ENCODE data around the gene OR2H1.
"Not testable (repeated sequence)": the region's sequence is repeated elsewhere in the genome, so short reads cannot be mapped to it uniquely, and the experiment has no call there.

OR2H1 gene

DNA sequence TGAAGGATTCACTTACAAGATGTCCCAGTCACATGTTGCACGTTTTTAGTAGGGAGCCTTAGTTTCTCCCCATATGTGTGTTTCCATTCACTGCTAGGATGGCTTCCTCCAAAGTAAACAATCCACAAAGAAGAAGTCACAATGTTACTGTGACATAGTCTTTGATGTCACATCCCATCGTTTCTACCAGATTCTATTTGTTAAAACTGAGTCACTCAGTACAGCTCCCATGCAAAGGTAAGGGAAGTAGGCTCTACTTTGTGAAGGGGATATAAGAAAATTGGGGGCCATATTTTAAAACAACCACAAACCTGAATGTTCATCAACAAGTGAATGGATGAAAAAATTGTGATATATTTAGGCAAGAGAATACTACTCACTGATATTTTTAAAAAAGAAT lies at the start of gene OR2H1, which contains the start of gene OR11A1:
OR2H1 (plus strand) TSS at position 185 of the 400 bp plus-strand sequence. CDS start 4,615 bp downstream, outside the sequence.
OR11A1 (minus strand) TSS at position 101 of the 400 bp plus-strand sequence. CDS start 29,430 bp downstream, outside the sequence.
- DNase-seq (ENCODE audit: low read depth in 2 of 2) = no peak

DNA sequence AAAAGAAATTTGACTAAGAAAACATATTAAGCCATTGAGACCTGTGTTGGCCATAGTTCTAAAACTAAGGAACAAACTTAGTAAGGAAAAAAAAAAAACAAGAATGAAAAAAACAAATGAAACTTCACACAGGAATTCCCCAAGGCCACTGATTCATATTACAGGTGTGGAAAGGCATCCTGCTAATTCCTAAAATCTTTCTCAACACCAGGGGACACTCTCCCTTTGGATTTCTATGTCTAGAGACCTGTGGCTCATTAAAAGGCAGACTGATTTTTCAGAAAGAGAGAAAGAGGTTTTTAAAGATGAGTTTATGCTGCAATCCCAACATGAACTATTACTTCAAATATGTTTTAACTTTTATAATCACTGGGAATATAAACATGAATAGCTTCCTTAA lies 42.4 kb upstream of the OR2H1 start, which contains the start of gene OR12D1:
OR12D1 (plus strand) TSS at position 341 of the 400 bp plus-strand sequence.
- DNase-seq (ENCODE audit: low read depth in 2 of 2) = no peak

DNA sequence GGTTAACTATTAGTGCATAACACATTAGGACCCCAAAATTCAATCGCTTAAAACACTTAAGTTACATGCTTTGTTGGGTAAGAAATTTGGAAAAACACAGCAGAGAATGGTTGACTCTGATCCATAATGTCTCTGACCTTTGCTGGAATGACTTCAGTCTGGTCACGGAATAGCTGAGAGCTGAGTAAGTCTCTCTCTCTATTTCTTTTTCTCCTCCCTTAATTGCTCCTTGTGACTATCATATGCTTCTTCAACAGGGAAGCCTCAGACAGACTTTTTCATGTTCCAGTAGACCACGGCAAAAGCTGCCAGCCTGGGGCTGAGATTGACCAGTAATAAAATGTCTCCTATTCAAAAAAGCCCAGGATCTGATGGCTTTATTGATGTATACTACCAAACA lies 37.4 kb upstream of the OR2H1 start:
- DNase-seq (ENCODE audit: low read depth in 2 of 2) = no peak

GRCh38 chr6:29424168-29424567 lies 32.8 kb upstream of the OR2H1 start:
- DNase-seq (ENCODE audit: low read depth in 2 of 2) = no peak

DNA sequence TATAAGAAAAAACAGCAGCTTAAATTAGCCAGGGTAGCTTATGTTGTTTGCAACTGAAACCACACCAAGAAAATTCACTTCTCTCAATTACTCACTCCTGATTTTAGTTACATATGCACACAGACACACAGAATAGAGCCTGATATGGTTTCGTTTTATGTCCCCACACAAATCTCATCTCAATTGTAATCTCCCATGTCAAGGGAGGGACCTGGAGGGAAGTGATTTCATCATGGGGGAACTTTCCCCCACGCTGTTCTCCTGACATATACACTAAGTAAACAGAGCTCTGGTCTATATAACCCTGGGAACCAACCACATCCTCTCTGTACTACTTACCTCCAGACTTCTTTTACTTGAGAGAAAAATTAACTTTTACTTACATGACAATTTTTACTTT lies 32.4 kb upstream of the OR2H1 start:
- no peak for DNase-seq (ENCODE audit: low read depth in 2 of 2)

GRCh38 chr6:29425075-29425474 lies 31.9 kb upstream of the OR2H1 start:
- DNase-seq (ENCODE audit: low read depth in 2 of 2) = no peak

DNA sequence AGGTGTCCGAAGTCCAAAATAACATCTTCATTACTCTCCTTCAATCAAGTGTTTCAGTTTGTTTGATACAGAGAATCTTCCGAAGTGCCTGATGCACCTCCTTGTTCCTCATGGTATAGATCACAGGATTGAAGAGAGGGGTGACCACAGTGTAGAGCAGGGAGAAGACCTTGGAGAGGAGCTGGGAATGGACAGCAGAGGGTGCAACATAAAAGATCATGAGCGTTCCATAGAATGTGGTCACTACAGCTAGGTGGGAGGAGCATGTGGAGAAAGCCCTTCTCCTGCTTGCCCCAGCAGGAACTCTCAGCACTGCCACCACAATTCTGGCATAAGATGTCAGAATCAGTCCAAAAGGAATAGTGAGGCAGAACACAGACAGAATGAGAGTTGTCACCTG lies 30.3 kb upstream of the OR2H1 start:
- no peak for DNase-seq (ENCODE audit: low read depth in 2 of 2)

DNA sequence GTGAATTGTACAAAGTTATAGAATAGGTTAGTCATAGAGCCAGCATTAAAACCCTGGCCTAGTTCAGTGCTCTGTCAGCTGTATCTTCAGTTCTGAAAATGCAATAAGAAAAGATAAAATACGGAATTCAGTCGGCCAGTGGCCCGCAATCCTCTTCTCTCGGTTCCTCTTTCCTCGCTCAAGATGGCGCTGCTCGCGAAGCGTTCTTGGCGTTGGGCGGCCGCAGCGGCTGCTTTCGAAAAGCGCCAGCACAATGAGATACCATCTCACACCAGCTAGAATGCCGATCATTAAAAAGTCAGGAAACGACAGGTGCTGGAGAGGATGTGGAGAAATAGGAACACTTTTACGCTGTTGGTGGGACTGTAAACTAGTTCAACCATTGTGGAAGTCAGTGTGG lies 20.2 kb upstream of the OR2H1 start:
- not testable (repeated sequence) for DNase-seq (ENCODE audit: low read depth in 2 of 2)

DNA sequence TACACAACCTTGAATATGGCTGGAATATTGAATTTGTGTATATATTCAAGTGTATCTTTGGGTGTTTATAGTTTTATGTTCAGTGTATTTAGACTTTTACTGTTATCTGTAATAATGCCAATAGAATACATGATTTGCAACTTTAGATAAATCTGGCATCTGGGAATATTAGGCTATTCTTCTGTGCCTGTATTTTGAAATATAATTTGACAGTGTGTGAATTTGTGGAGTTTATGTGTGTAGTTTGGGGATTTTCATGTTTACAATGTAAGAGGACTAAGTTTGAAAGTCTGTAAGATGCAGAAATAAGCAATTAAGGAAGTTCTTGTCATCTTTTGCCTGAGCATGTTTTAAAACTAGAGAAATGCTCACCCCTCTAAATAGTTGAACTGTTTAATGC lies 17.9 kb upstream of the OR2H1 start, which contains the start of gene OR10C1:
OR10C1 (plus strand) TSS at position 301 of the 400 bp plus-strand sequence. CDS start 710 bp downstream, outside the sequence.
- no peak for DNase-seq (ENCODE audit: low read depth in 2 of 2)

- DNase-seq (ENCODE audit: low read depth in 2 of 2) = no peak
Measured at GRCh38 chr6:29442719-29443118, 14.2 kb upstream of the OR2H1 start.

DNA sequence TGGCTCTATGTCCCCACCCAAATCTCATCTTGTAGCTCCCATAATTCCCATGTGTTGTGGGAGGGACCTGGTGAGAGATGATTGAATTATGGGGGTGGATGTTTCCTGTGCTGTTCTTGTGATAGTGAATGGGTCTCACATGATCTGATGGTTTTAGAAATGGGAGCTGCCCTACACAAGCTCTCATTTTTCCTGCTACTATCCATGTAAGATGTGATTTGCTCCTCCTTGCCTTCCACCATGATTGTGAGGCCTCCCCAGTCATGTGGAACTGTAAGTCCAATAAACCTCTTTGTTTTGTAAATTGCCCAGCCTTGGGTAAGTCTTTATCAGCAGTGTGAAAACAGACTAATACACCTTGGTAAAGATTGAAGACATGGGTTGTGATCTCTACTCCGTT lies 12.9 kb upstream of the OR2H1 start:
- DNase-seq (ENCODE audit: low read depth in 2 of 2) = not testable (repeated sequence)

DNA sequence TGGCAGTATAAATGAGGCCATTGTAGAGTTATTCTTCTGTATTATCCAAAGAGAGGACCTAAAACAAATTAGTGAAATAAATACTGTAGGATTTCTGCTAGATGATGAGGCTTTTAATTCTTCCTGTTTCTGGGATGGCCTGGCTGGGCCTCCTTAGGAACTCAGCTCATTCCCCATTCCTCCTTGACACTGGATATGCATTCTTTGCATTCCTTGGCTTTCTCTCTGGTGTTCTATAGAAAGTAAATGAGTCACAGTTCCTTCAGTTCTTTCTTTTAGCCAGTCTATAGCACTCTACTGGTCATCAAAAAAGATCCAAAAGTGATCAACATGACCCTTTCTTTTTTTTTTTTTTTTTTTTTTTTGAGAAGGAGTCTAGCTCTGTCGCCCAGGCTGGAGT lies 9.3 kb upstream of the OR2H1 start:
- no peak for DNase-seq (ENCODE audit: low read depth in 2 of 2)

- DNase-seq (ENCODE audit: low read depth in 2 of 2) = no peak
Measured at GRCh38 chr6:29451471-29452193, 5.3 kb upstream of the OR2H1 start.

DNA sequence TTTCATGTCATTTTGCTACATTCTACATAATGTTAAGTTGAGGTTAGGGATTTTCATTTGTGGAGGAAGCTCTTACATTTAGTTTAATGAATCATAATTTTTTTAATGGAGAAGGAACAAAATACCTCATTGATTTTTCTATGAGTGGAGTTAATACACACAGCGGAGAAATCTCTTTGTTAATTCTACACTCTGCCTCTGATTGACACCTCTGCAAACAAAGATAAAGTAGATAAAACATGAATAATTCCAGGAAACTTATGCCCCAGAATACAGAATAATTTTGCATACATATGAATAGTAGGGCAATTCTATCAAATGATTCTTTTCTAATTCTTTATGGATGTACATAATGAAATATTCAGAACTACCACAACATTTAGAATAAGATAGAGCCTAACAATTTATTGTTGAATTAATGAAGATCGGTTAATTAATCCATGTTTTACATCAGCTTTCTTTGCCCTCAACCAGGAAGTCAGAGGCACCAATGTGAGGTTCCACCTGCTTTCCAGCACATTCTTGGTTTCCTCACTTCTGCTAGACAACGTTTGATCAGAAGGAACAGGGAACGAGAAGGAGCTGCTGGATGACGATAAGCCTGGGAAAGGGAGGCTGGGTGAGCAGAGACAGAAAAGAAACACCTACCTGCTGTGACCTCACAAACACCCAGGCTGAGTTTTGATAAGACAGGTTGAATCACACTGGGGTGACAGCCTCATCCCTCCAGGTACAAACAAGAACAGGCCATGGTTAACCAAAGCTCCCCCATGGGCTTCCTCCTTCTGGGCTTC lies 4.3 kb downstream of the OR2H1 start:
- DNase-seq (ENCODE audit: low read depth in 2 of 2) = no peak

DNA sequence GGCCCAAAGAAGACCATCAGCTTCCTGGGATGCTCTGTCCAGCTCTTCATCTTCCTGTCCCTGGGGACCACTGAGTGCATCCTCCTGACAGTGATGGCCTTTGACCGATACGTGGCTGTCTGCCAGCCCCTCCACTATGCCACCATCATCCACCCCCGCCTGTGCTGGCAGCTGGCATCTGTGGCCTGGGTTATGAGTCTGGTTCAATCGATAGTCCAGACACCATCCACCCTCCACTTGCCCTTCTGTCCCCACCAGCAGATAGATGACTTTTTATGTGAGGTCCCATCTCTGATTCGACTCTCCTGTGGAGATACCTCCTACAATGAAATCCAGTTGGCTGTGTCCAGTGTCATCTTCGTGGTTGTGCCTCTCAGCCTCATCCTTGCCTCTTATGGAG lies 5.1 kb downstream of the OR2H1 start:
- DNase-seq (ENCODE audit: low read depth in 2 of 2) = no peak

DNA sequence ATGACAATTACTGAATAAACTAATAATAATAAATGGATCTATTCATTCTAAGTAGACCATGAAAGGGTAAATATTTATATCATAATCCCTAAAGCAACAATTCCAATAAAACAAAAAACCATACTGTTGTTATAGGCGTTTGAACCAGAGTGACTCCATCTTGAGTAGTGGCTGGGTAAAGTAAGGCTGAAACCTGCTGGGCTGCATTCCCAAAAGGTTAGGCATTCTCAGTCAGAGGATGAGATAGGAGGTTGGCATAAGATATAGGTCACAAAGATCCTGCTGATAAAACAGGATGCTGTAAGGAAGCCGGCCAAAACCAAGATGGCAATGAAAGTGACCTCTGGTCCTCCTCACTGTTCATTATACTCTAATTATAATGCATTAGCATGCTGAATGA lies 8.3 kb downstream of the OR2H1 start:
- DNase-seq (ENCODE audit: low read depth in 2 of 2) = no peak

DNA sequence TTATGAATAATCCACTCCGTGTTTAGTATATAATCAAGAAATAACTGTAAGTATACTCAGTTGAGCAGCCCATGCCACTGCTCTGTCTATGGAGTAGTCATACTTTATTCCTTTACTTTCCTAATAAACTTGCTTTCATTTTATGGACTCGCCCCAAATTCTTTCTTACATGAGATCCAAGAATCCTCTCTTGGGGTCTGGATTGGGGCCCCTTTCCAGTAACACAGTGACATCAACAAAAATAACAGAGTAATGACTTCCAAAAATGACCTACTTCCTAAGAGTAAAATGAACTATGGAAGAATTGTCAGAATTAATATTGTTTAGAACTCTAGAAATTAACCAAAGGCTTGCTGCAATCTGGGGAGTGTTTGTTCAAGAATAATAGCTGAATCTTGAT lies 8.8 kb downstream of the OR2H1 start:
- DNase-seq (ENCODE audit: low read depth in 2 of 2) = no peak

- DNase-seq (ENCODE audit: low read depth in 2 of 2) = no peak
Measured at GRCh38 chr6:29466241-29466640, 9.3 kb downstream of the OR2H1 start.

- no peak for DNase-seq (ENCODE audit: low read depth in 2 of 2)
Measured at GRCh38 chr6:29474996-29475395, 18.0 kb downstream of the OR2H1 start.

GRCh38 chr6:29477923-29478450 lies 21.0 kb downstream of the OR2H1 start:
- no peak for DNase-seq (ENCODE audit: low read depth in 2 of 2)

- DNase-seq (ENCODE audit: low read depth in 2 of 2) = no peak
Measured at GRCh38 chr6:29478740-29479139, 21.8 kb downstream of the OR2H1 start.

DNA sequence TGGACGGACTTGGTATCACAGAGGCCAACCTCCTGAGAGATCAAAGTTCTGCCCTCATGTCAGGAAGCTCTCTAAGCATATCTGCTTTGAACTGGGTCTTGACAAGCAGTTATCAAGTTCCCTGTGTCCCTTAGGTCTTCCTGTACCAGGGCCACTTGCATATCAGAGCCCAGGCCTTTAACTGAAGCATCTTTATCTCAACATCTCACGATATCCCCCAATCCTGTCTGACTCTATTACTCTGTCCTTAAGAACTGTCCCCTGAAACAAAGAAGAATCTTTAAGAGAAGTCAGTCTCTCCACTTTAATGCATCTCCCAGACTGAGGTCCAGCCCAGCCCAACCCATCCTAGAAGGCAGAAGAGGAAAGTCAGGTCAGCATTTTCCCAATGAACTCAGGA lies 22.6 kb downstream of the OR2H1 start:
- no peak for DNase-seq (ENCODE audit: low read depth in 2 of 2)

DNA sequence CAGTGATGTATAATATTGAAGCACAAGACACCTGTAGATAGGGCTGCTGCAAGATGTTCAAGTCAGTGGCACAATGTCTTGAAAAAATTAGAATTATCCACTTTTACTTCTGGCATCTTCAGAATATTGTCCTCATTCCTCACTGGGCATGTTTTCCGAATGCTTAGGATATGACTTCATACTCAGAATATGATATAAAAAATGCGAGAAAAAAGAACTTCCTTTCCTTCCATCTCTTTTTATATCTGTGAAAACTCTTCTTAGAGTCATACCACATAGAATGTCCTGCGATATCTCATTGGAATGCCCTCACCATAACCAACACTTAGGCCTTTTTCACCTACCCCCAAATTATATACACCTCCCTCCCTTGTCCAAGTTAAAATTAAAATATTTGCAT lies 26.2 kb downstream of the OR2H1 start:
- no peak for DNase-seq (ENCODE audit: low read depth in 2 of 2)
